Suprapubic skin (tissue), 4 donors: Measurements from ENCODE around the gene URB1.

Experiments
- EP300 ChIP-seq: sonication (generic); formaldehyde crosslinking; IDR thresholded peaks from one replicate; pipeline ENCODE4 v1.6.1; 2017; ENCODE audit warnings: antibody characterized with exemption
- POLR2A ChIP-seq, 2 donors: fragments of 450-650 bp; IDR thresholded peaks; one replicate each; pipeline ENCODE4 v1.6.1; 2017; ENCODE audit warnings: antibody characterized with exemption in 2 of 2, mild to moderate bottlenecking in 2 of 2, moderate library complexity in 2 of 2
- POLR2AphosphoS5 ChIP-seq, 3 donors: sonication (generic); formaldehyde crosslinking; IDR thresholded peaks; one replicate each; pipeline ENCODE4 v1.6.1; 2017; ENCODE audit warnings: antibody characterized with exemption in 3 of 3
- TF ChIP-seq, protein P1 (sequence below), 2 donors: fragments of 200-600 bp in 1 of 2; fragments of 450-650 bp in 1 of 2; sonication (generic) in 1 of 2; IDR thresholded peaks; one replicate each; pipeline ENCODE4 v1.5.1; 2016 to 2019; ENCODE audit warnings: antibody characterized with exemption in 2 of 2, mild to moderate bottlenecking in 1 of 2, moderate library complexity in 1 of 2

GRCh38 chr21:32415451-32416398, 22.9 kb upstream of the URB1 start:
- TF ChIP-seq, protein P1, sequence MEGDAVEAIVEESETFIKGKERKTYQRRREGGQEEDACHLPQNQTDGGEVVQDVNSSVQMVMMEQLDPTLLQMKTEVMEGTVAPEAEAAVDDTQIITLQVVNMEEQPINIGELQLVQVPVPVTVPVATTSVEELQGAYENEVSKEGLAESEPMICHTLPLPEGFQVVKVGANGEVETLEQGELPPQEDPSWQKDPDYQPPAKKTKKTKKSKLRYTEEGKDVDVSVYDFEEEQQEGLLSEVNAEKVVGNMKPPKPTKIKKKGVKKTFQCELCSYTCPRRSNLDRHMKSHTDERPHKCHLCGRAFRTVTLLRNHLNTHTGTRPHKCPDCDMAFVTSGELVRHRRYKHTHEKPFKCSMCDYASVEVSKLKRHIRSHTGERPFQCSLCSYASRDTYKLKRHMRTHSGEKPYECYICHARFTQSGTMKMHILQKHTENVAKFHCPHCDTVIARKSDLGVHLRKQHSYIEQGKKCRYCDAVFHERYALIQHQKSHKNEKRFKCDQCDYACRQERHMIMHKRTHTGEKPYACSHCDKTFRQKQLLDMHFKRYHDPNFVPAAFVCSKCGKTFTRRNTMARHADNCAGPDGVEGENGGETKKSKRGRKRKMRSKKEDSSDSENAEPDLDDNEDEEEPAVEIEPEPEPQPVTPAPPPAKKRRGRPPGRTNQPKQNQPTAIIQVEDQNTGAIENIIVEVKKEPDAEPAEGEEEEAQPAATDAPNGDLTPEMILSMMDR (IDR thresholded peaks at IDR 0.05) = no peak
- TF ChIP-seq POLR2A (IDR thresholded peaks at IDR 0.05) (no peak), EP300 (no peak), POLR2AphosphoS5 (IDR thresholded peaks at IDR 0.05) (no peak)
